ENCODE measurements around the gene CNPY1. TPM values are rescaled to one million over a fixed set of nuclear protein-coding genes. Genes with fewer than 3 reads are reported as not detected.
"Not testable (repeated sequence)": the region's sequence is repeated elsewhere in the genome, so short reads cannot be mapped to it uniquely, and the experiment has no call there.

The CNPY1 gene
- total and polyA plus RNA-seq, 4 donors = not detected

DNA sequence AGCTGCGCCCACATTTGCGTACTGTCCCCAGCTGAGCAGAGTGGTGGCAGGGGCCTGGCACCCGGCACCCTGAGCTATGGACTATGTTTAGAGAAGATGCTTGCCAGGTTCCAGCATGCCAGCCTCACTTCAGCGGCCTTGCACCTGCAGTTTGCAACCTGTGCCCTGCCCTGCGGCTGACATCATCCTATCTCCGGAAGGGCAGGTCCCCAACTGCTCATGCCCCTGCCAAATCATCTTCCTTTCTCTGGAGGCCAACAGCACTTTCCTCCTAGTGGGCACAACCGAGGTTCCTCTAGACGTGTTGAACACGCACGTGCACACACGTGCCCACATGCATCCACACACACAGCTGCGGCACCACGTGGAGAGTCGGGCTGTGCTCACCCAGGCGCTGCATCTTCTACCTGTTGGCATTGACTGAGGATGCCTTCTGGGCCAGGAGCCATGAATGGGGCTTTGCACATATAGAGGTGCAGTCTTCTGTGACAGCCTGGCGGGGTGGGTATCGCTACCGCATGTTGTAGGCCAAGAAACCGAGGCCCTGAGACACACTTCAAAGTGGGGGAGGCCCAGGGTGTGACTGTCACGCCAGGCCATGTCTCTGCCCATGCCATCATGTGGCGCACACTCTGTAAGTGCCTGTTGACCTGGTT, 24.5 kb downstream of the CNPY1 start:
- Histone ChIP-seq H3K27ac (ENCODE audit: low read depth in 1 of 2, low read length in 1 of 2) (no peak overlapping the region), H3K27me3 (ENCODE audit: control insufficient read depth in 3 of 3, insufficient read depth in 3 of 3, low read length in 2 of 3) (peaks cover 7 to 78% (median 28%) of the 10 kb centered on the region in 3 donors), H3K4me1 (ENCODE audit: control insufficient read depth in 5 of 5, insufficient read depth in 5 of 5, low read length in 5 of 5) (no peaks in the 10 kb centered on the region), H3K36me3 (ENCODE audit: control insufficient read depth in 4 of 4, insufficient read depth in 4 of 4, low read length in 4 of 4) (no peaks in the 10 kb centered on the region), H3K4me3 (no peak overlapping the region), H3K9ac (ENCODE audit: insufficient read depth in 1 of 2, low read length in 2 of 2) (no peak overlapping the region), H3K9me3 (ENCODE audit: control insufficient read depth in 4 of 4, insufficient read depth in 3 of 4, low read length in 3 of 4) (no peaks in the 10 kb centered on the region)
- WGBS, 2 donors = 90 to 95% methylated on average over 21 of the region's 21 CpGs
- DNase-seq (no peak), ATAC-seq (ENCODE audit: insufficient read depth, low FRiP score) (no peak)
- TF ChIP-seq, protein P1, sequence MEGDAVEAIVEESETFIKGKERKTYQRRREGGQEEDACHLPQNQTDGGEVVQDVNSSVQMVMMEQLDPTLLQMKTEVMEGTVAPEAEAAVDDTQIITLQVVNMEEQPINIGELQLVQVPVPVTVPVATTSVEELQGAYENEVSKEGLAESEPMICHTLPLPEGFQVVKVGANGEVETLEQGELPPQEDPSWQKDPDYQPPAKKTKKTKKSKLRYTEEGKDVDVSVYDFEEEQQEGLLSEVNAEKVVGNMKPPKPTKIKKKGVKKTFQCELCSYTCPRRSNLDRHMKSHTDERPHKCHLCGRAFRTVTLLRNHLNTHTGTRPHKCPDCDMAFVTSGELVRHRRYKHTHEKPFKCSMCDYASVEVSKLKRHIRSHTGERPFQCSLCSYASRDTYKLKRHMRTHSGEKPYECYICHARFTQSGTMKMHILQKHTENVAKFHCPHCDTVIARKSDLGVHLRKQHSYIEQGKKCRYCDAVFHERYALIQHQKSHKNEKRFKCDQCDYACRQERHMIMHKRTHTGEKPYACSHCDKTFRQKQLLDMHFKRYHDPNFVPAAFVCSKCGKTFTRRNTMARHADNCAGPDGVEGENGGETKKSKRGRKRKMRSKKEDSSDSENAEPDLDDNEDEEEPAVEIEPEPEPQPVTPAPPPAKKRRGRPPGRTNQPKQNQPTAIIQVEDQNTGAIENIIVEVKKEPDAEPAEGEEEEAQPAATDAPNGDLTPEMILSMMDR (IDR thresholded peaks at IDR 0.05; ENCODE audit: control extremely low read depth, extremely low read depth) = no peak

- no peak for ATAC-seq (ENCODE audit: insufficient read depth, low FRiP score)
- WGBS, 2 donors = 74 to 79% methylated on average over 14 of the region's 14 CpGs
These were observed 25.2 kb downstream of the CNPY1 start for GRCh38 chr7:155521007-155521742.

GRCh38 chr7:155520114-155520513, 26.2 kb downstream of the CNPY1 start:
- DNase-seq (no peak), ATAC-seq (ENCODE audit: insufficient read depth, low FRiP score) (no peak)
- Histone ChIP-seq H3K4me1 (ENCODE audit: control insufficient read depth in 5 of 5, insufficient read depth in 5 of 5, low read length in 5 of 5) (no peaks in the 10 kb centered on the region), H3K27ac (ENCODE audit: low read depth in 1 of 2, low read length in 1 of 2) (no peak overlapping the region), H3K36me3 (ENCODE audit: control insufficient read depth in 4 of 4, insufficient read depth in 4 of 4, low read length in 4 of 4) (no peaks in the 10 kb centered on the region), H3K9me3 (ENCODE audit: control insufficient read depth in 4 of 4, insufficient read depth in 3 of 4, low read length in 3 of 4) (no peaks in the 10 kb centered on the region), H3K4me3 (no peak overlapping the region), H3K9ac (ENCODE audit: insufficient read depth in 1 of 2, low read length in 2 of 2) (no peak overlapping the region), H3K27me3 (ENCODE audit: control insufficient read depth in 3 of 3, insufficient read depth in 3 of 3, low read length in 2 of 3) (peaks cover 7 to 83% (median 32%) of the 10 kb centered on the region in 3 donors)
- 59 to 60% methylated on average over 7 of the region's 7 CpGs for WGBS, 2 donors
- TF ChIP-seq, protein P1 (IDR thresholded peaks at IDR 0.05; ENCODE audit: control extremely low read depth, extremely low read depth) = no peak

More at GRCh38 chr7:155521007-155521742, 25.2 kb downstream of the CNPY1 start:
- Histone ChIP-seq H3K27me3 (ENCODE audit: control insufficient read depth in 3 of 3, insufficient read depth in 3 of 3, low read length in 2 of 3) (peaks cover 7 to 78% (median 29%) of the 10 kb centered on the region in 3 donors), H3K9ac (ENCODE audit: insufficient read depth in 1 of 2, low read length in 2 of 2) (no peak overlapping the region), H3K27ac (ENCODE audit: low read depth in 1 of 2, low read length in 1 of 2) (no peak overlapping the region), H3K36me3 (ENCODE audit: control insufficient read depth in 4 of 4, insufficient read depth in 4 of 4, low read length in 4 of 4) (no peaks in the 10 kb centered on the region), H3K9me3 (ENCODE audit: control insufficient read depth in 4 of 4, insufficient read depth in 3 of 4, low read length in 3 of 4) (no peaks in the 10 kb centered on the region), H3K4me3 (no peak overlapping the region), H3K4me1 (ENCODE audit: control insufficient read depth in 5 of 5, insufficient read depth in 5 of 5, low read length in 5 of 5) (no peaks in the 10 kb centered on the region)
- TF ChIP-seq, protein P1 (IDR thresholded peaks at IDR 0.05; ENCODE audit: control extremely low read depth, extremely low read depth) = no peak
- DNase-seq = no peak

GRCh38 chr7:155519358-155519757, 27.0 kb downstream of the CNPY1 start:
- not testable (repeated sequence) for ATAC-seq (ENCODE audit: insufficient read depth, low FRiP score); H3K36me3 ChIP-seq (ENCODE audit: control insufficient read depth in 4 of 4, insufficient read depth in 4 of 4, low read length in 4 of 4); H3K9ac ChIP-seq (ENCODE audit: insufficient read depth in 1 of 2, low read length in 2 of 2); H3K27ac ChIP-seq (ENCODE audit: low read depth in 1 of 2, low read length in 1 of 2); H3K9me3 ChIP-seq (ENCODE audit: control insufficient read depth in 4 of 4, insufficient read depth in 3 of 4, low read length in 3 of 4); DNase-seq; H3K4me3 ChIP-seq; H3K4me1 ChIP-seq (ENCODE audit: control insufficient read depth in 5 of 5, insufficient read depth in 5 of 5, low read length in 5 of 5)
- H3K27me3 ChIP-seq (ENCODE audit: control insufficient read depth in 3 of 3, insufficient read depth in 3 of 3, low read length in 2 of 3) = peaks cover 7 to 82% (median 36%) of the 10 kb centered on the region in 3 donors
- 85 to 90% methylated on average over 3 of the region's 3 CpGs for WGBS, 2 donors
